Liver (tissue), 9 donors: ENCODE results near the gene GLYAT. TPM values are rescaled to one million over a fixed set of nuclear protein-coding genes. Genes with fewer than 3 reads are reported as not detected.

Experiments
- DNase-seq: peaks from one replicate; pipeline ENCODE4 v3.0.0-alpha.2; 2017; ENCODE audit warnings: low spot score
- H3K27ac ChIP-seq, 2 donors: one replicate each; pipeline ENCODE4 v1.7.0; 2013; ENCODE audit warnings: inconsistent platforms in 2 of 2, low read length in 2 of 2, control low read depth in 1 of 2, low read depth in 1 of 2, mild to moderate bottlenecking in 1 of 2
- H3K27me3 ChIP-seq, 4 donors: one replicate each; pipeline versions ENCODE4 v1.6.1 to v1.7.0; 2013; ENCODE audit warnings: low read length in 3 of 4, inconsistent platforms in 1 of 4, mild to moderate bottlenecking in 1 of 4, moderate library complexity in 1 of 4; ENCODE audit not compliant: control insufficient read depth in 4 of 4, insufficient read depth in 4 of 4
- H3K36me3 ChIP-seq, 4 donors: one replicate each; pipeline versions ENCODE4 v1.6.1 to v1.7.0; 2013; ENCODE audit warnings: low read length in 3 of 4, mild to moderate bottlenecking in 3 of 4, low read depth in 1 of 4, moderate library complexity in 1 of 4; ENCODE audit not compliant: control insufficient read depth in 4 of 4, insufficient read depth in 3 of 4
- H3K4me1 ChIP-seq, 4 donors: one replicate each; pipeline versions ENCODE4 v1.6.1 to v1.7.0; 2013; ENCODE audit warnings: low read length in 3 of 4, mild to moderate bottlenecking in 3 of 4, moderate library complexity in 1 of 4; ENCODE audit not compliant: control insufficient read depth in 4 of 4, insufficient read depth in 4 of 4
- H3K4me3 ChIP-seq, 3 donors: one replicate each; pipeline versions ENCODE4 v1.6.1 to v1.7.0; 2013; ENCODE audit warnings: low read length in 3 of 3, control low read depth in 1 of 3, low read depth in 1 of 3, mild to moderate bottlenecking in 1 of 3
- H3K9ac ChIP-seq, 2 donors: one replicate each; pipeline ENCODE4 v1.7.0; 2013; ENCODE audit warnings: low read length in 2 of 2, mild to moderate bottlenecking in 2 of 2, moderate library complexity in 2 of 2, control low read depth in 1 of 2, low read depth in 1 of 2
- H3K9me3 ChIP-seq, 4 donors: one replicate each; pipeline versions ENCODE4 v1.6.1 to v1.7.0; 2013; ENCODE audit warnings: low read length in 3 of 4; ENCODE audit not compliant: control insufficient read depth in 4 of 4
- EGR1 ChIP-seq, 2 donors: IDR thresholded peaks; 2 replicates each; pipeline ENCODE4 v1.6.1; 2016 to 2018; ENCODE audit warnings: antibody characterized with exemption in 2 of 2, low read depth in 2 of 2
- FOXA1 ChIP-seq: IDR thresholded peaks from 2 replicates; pipeline ENCODE4 v1.6.1; 2016; ENCODE audit warnings: antibody characterized with exemption
- FOXA2 ChIP-seq: IDR thresholded peaks from 2 replicates; pipeline ENCODE4 v1.6.1; 2016; ENCODE audit warnings: antibody characterized with exemption
- GABPA ChIP-seq, 2 donors: IDR thresholded peaks in 1 of 2; conservative IDR thresholded peaks in 1 of 2; 2 replicates each; pipeline ENCODE4 v1.6.1; 2016; ENCODE audit warnings: antibody characterized with exemption in 2 of 2, mild to moderate bottlenecking in 1 of 2, moderate library complexity in 1 of 2
- HNF4A ChIP-seq, 2 donors: conservative IDR thresholded peaks; 2 replicates each; pipeline ENCODE4 v1.6.1; 2016; ENCODE audit warnings: antibody characterized with exemption in 2 of 2, mild to moderate bottlenecking in 2 of 2
- HNF4G ChIP-seq: IDR thresholded peaks from 2 replicates; pipeline ENCODE4 v1.6.1; 2016; ENCODE audit warnings: antibody characterized with exemption
- JUND ChIP-seq, 2 donors: IDR thresholded peaks; 2 replicates each; pipeline ENCODE4 v1.6.1; 2016; ENCODE audit warnings: antibody characterized with exemption in 2 of 2
- NR2F2 ChIP-seq: IDR thresholded peaks from 2 replicates; pipeline ENCODE4 v1.6.1; 2016; ENCODE audit warnings: antibody characterized with exemption
- SP1 ChIP-seq: IDR thresholded peaks from 2 replicates; pipeline ENCODE4 v1.6.1; 2018; ENCODE audit warnings: antibody characterized with exemption, mild to moderate bottlenecking
- TAF1 ChIP-seq: conservative IDR thresholded peaks from 2 replicates; pipeline ENCODE4 v1.6.1; 2016; ENCODE audit warnings: antibody characterized with exemption, mild to moderate bottlenecking
- WGBS: extraction: QIAGEN DNeasy Blood & Tissue Kit; methylation state at CpG from one replicate; pipeline ENCODE4 v1.1.7; 2013; 5-methylcytosine and 5-hydroxymethylcytosine counted together
- polyA plus RNA-seq, 2 donors: library from polyadenylated mRNA; stranded (reverse) in 1 of 2; unstranded in 1 of 2; fragments of 200-250 nt in 1 of 2; fragments of >200 nt in 1 of 2; fragmentation: Nextera tagmentation in 1 of 2; extraction: Ambion mirVana in 1 of 2; gene quantifications; one replicate each; pipeline versions ENCODE4 v1.2.1 to v1.2.3, GENCODE V29; 2013 to 2015
- total RNA-seq, 2 donors: library from RNA; depleted of rRNA; stranded (reverse); fragments of >200 nt; gene quantifications; one replicate each; pipeline ENCODE4 v1.2.3, GENCODE V29; 2014
- TF ChIP-seq, protein P1 (sequence below): IDR thresholded peaks from 2 replicates; pipeline ENCODE4 v1.6.1; 2016; ENCODE audit warnings: antibody characterized with exemption
- TF ChIP-seq, protein P2 (sequence below): IDR thresholded peaks from 2 replicates; pipeline ENCODE4 v1.6.1; 2016; ENCODE audit warnings: antibody characterized with exemption, mild to moderate bottlenecking
- TF ChIP-seq, protein P3 (sequence below): IDR thresholded peaks from 2 replicates; pipeline ENCODE4 v1.6.1; 2016; ENCODE audit warnings: antibody characterized with exemption
- TF ChIP-seq, protein P4 (sequence below): IDR thresholded peaks from 2 replicates; pipeline ENCODE4 v1.6.1; 2016; ENCODE audit warnings: antibody characterized with exemption
- TF ChIP-seq, protein P5 (sequence below): fragments of 150-350 bp; IDR thresholded peaks from 2 replicates; pipeline ENCODE4 v1.5.1; 2017; ENCODE audit warnings: improper control_type of control experiment, low read depth, low read length; ENCODE audit not compliant: missing input control
- donor health status: healthy.
- donor health status: healthy.
- donor health status: healthy.
- donor health status: healthy.
- donor health status: healthy.

The GLYAT gene
- total and polyA plus RNA-seq, 4 donors = 5.6 to 181 (median 110) TPM

DNA sequence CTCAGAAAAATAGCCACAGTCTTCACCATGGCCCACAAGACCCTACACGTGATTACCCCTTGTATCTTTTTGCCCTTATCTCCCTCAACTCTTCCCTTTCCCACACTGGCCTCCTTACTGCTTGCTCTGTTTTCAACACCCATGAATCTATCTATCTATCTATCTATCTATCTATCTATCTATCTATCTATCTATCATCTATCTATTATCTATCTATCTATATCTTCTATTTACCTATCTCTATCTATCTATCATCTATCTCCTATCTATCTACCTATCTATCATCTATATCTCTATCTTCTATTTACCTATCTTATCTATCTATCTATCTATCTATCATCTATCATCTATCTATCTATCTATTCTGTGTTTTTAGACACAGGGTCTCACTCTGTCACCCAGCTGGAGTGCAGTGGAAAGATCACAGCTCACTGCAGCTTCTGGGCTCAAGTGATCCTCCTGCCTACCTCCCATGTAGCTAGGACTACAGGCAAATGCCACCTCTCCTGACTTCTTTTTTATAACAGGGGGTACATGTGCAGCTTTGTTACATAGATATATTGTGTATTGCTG lies 55.1 kb downstream of the GLYAT start:
- no peak overlapping the region for H3K27ac ChIP-seq
- no peaks in the 10 kb centered on the region for H3K36me3 ChIP-seq
- no peak for DNase-seq
- no peak overlapping the region for H3K4me3 ChIP-seq
- H3K9me3 ChIP-seq = no peaks in the 10 kb centered on the region
- H3K9ac ChIP-seq = no peak overlapping the region
- TF ChIP-seq SP1 (no peak), HNF4A (conservative IDR thresholded peaks at IDR 0.05) (no peak), FOXA1 (no peak), FOXA2 (no peak), JUND (IDR thresholded peaks at IDR 0.05) (no peak), GABPA (IDR thresholded peaks at IDR 0.05 in 1 of 2, conservative IDR thresholded peaks at IDR 0.05 in 1 of 2) (no peak), HNF4G (no peak), TAF1 (no peak), EGR1 (IDR thresholded peaks at IDR 0.05; ENCODE audit: low read depth in 2 of 2) (no peak), NR2F2 (no peak)
- TF ChIP-seq, protein P1, sequence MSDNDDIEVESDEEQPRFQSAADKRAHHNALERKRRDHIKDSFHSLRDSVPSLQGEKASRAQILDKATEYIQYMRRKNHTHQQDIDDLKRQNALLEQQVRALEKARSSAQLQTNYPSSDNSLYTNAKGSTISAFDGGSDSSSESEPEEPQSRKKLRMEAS = no peak
- TF ChIP-seq, protein P2, sequence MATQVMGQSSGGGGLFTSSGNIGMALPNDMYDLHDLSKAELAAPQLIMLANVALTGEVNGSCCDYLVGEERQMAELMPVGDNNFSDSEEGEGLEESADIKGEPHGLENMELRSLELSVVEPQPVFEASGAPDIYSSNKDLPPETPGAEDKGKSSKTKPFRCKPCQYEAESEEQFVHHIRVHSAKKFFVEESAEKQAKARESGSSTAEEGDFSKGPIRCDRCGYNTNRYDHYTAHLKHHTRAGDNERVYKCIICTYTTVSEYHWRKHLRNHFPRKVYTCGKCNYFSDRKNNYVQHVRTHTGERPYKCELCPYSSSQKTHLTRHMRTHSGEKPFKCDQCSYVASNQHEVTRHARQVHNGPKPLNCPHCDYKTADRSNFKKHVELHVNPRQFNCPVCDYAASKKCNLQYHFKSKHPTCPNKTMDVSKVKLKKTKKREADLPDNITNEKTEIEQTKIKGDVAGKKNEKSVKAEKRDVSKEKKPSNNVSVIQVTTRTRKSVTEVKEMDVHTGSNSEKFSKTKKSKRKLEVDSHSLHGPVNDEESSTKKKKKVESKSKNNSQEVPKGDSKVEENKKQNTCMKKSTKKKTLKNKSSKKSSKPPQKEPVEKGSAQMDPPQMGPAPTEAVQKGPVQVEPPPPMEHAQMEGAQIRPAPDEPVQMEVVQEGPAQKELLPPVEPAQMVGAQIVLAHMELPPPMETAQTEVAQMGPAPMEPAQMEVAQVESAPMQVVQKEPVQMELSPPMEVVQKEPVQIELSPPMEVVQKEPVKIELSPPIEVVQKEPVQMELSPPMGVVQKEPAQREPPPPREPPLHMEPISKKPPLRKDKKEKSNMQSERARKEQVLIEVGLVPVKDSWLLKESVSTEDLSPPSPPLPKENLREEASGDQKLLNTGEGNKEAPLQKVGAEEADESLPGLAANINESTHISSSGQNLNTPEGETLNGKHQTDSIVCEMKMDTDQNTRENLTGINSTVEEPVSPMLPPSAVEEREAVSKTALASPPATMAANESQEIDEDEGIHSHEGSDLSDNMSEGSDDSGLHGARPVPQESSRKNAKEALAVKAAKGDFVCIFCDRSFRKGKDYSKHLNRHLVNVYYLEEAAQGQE = no peak
- TF ChIP-seq, protein P3, sequence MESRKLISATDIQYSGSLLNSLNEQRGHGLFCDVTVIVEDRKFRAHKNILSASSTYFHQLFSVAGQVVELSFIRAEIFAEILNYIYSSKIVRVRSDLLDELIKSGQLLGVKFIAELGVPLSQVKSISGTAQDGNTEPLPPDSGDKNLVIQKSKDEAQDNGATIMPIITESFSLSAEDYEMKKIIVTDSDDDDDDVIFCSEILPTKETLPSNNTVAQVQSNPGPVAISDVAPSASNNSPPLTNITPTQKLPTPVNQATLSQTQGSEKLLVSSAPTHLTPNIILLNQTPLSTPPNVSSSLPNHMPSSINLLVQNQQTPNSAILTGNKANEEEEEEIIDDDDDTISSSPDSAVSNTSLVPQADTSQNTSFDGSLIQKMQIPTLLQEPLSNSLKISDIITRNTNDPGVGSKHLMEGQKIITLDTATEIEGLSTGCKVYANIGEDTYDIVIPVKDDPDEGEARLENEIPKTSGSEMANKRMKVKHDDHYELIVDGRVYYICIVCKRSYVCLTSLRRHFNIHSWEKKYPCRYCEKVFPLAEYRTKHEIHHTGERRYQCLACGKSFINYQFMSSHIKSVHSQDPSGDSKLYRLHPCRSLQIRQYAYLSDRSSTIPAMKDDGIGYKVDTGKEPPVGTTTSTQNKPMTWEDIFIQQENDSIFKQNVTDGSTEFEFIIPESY = no peak
- TF ChIP-seq, protein P4, sequence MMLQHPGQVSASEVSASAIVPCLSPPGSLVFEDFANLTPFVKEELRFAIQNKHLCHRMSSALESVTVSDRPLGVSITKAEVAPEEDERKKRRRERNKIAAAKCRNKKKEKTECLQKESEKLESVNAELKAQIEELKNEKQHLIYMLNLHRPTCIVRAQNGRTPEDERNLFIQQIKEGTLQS = no peak
- TF ChIP-seq, protein P5, sequence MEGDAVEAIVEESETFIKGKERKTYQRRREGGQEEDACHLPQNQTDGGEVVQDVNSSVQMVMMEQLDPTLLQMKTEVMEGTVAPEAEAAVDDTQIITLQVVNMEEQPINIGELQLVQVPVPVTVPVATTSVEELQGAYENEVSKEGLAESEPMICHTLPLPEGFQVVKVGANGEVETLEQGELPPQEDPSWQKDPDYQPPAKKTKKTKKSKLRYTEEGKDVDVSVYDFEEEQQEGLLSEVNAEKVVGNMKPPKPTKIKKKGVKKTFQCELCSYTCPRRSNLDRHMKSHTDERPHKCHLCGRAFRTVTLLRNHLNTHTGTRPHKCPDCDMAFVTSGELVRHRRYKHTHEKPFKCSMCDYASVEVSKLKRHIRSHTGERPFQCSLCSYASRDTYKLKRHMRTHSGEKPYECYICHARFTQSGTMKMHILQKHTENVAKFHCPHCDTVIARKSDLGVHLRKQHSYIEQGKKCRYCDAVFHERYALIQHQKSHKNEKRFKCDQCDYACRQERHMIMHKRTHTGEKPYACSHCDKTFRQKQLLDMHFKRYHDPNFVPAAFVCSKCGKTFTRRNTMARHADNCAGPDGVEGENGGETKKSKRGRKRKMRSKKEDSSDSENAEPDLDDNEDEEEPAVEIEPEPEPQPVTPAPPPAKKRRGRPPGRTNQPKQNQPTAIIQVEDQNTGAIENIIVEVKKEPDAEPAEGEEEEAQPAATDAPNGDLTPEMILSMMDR = no peak
- WGBS = 84% methylated on average over 1 of the region's 1 CpG
- no peaks in the 10 kb centered on the region for H3K27me3 ChIP-seq
- H3K4me1 ChIP-seq = peaks cover 3 to 19% (median 13%) of the 10 kb centered on the region in 4 donors
